ENCODE data around the gene NOP56. TPM values are rescaled to one million over a fixed set of nuclear protein-coding genes. Genes with fewer than 3 reads are reported as not detected.
A peak's percentile ranks its signal among the peaks of the same experiment; 100 is the strongest.

Gene NOP56, protein sequence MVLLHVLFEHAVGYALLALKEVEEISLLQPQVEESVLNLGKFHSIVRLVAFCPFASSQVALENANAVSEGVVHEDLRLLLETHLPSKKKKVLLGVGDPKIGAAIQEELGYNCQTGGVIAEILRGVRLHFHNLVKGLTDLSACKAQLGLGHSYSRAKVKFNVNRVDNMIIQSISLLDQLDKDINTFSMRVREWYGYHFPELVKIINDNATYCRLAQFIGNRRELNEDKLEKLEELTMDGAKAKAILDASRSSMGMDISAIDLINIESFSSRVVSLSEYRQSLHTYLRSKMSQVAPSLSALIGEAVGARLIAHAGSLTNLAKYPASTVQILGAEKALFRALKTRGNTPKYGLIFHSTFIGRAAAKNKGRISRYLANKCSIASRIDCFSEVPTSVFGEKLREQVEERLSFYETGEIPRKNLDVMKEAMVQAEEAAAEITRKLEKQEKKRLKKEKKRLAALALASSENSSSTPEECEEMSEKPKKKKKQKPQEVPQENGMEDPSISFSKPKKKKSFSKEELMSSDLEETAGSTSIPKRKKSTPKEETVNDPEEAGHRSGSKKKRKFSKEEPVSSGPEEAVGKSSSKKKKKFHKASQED
- total RNA-seq (100 to 1,000 TPM in 5 of 7 donors, 10 to 100 TPM in 2; 62.0 to 181 (median 134) TPM), polyA plus RNA-seq (100 to 1,000 TPM in 1 of 2 donors, 10 to 100 TPM in 1; 76.2 to 207 TPM)
- long read RNA-seq, donor 1, transcript NOP56-201 (12 exons, 2,400 nt): major isoform, 71 of 227 reads
- long read RNA-seq, donor 1, partial matches to known transcripts: 115 of 227 reads
- long read RNA-seq, donor 1, other reads (novel, unspliced or antisense): 37 of 227 reads
- long read RNA-seq, donor 2, transcript NOP56-216 (5 exons, 1,143 nt): minor isoform, 9 of 380 reads
- long read RNA-seq, donor 2, transcript NOP56-201 (12 exons, 2,400 nt): minor isoform, 13 of 380 reads
- long read RNA-seq, donor 2, transcript NOP56-219 (1 exons, 2,980 nt): minor isoform, 62 of 380 reads
- long read RNA-seq, donor 2, transcript NOP56-208 (2 exons, 735 nt): major isoform, 150 of 380 reads
- long read RNA-seq, donor 2, partial matches to known transcripts: 106 of 380 reads
- long read RNA-seq, donor 2, other reads (novel, unspliced or antisense): 27 of 380 reads
- long read RNA-seq, donor 3, transcript NOP56-201 (12 exons, 2,400 nt): major isoform, 49 of 81 reads
- long read RNA-seq, donor 3, partial matches to known transcripts: 6 of 81 reads
- long read RNA-seq, donor 3, other reads (novel, unspliced or antisense): 22 of 81 reads

DNA sequence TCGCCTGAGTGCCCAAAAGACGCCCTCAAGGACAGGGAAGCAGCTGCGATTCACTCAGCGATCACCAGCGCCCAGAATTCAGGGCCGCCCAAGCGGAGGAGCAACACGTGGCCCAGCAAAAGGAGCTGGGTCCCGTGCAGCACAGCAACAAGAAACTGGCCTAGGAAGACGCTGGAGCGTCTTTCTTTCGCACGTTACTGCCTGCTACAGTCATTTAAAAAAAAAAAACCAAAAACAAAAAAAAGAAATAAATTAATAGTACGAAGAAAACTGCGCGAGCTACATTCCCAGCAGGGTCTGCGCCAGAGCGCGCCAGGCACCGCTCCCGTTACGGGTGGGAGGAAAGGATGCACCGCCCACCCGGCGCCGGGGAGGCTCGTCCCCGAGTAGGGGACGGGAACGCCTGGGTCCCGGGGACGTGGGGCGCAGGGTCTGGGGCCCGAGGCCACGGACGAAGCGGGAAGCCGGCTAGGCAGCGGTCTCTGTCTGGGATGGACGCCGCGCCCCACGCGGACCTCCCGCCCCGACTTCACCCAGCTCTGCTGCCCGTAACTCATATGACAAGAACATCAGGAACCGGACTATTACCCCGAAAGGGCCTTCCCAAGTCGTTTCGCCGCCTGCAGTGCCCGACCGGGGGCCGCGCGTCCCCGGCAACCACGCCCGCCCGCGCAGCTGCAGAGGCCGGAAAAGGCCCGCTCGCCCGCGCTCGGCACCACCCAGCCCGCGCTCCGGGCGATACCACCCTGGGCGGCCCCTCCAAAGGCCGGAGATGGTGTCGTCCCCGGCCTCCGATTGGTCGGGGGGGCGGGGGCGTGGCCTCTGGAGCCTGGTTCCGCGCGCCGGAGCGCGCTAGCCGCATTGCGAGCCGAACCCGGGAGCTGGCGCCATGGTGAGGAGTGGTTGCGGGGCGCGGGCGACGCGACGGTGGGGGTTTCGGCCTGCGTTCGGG lies at the start of gene NOP56:
NOP56 (plus strand) TSS at position 861 of the 952 bp plus-strand sequence; CDS start at position 890, 29 bp downstream.
- H3K36me3 ChIP-seq: no peaks in the 10 kb centered on the region
- TF ChIP-seq POLR2A (IDR thresholded peaks at IDR 0.05): peak; percentile 54
- no peak for TF ChIP-seq EP300 (IDR thresholded peaks at IDR 0.05)
- peak in 1 of 3 donors; percentile 17 for TF ChIP-seq CTCF (IDR thresholded peaks at IDR 0.05)
- intact Hi-C loops (cut with DNase I): loop anchor here in 2 of 4 donors (5.0 to 10.0 kb wide), 2 partner anchors 40 to 127 kb away; partner anchors contain the start of gene EBF4 (in 1 of the 2)
- no peaks in the 10 kb centered on the region for H3K9me3 ChIP-seq
- peak within 1 kb of the TSS; percentile 87 for H3K4me3 ChIP-seq
- peaks cover 1% of the 10 kb centered on the region for H3K4me1 ChIP-seq (ENCODE audit: insufficient read depth)
- peak; percentile 91 to 98 (median 93) for DNase-seq
- H3K27me3 ChIP-seq: no peaks in the 10 kb centered on the region
- H3K27ac ChIP-seq: peak within 1 kb of the TSS; percentile 73 to 86
- 0% methylated on average over 67 to 101 of the region's 101 CpGs for WGBS, 3 donors

- H3K4me1 ChIP-seq (ENCODE audit: insufficient read depth): no peaks in the 10 kb centered on the region
- WGBS, 3 donors: 71 to 79% (median 71%) methylated on average over 4 of the region's 4 CpGs
Measured at GRCh38 chr20:2602746-2603145, 49.7 kb upstream of the NOP56 start.

DNA sequence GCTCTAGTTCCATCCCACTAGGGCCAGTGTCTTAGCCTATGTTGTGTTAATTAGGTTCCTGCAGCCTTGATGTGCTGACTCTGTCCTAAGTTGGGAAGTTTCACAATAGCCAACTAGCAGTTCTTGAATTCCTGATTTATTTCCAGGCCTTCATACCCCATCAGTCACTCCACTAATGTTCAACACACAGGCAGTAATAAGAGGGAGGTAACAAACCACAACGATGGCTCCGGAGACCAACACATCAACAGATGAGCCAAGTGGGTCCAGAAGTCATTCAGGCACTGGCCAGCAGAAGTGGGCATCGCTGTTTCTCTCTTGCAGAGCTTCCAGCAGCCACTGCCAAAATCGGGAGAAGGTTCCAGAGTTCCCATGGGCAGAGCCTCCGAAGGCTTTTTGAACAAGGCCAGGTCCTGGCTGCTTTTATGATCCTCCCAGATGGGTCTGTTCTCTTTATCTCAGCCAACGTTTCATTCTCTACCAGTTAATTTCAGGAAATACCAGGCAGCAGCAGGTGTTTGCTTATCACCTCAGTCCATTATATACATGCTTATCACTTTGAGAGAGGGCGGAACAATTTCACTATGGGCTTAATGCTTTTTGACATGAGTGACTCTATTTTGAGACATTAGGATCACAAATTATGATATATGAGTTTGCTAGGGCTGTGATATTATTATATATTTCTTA lies 48.5 kb upstream of the NOP56 start:
- intact Hi-C loops (cut with DNase I): no loop called here
- no peak overlapping the region for H3K27ac ChIP-seq
- no peaks in the 10 kb centered on the region for H3K36me3 ChIP-seq
- no peaks in the 10 kb centered on the region for H3K27me3 ChIP-seq
- no peaks in the 10 kb centered on the region for H3K4me1 ChIP-seq (ENCODE audit: insufficient read depth)
- TF ChIP-seq POLR2A (IDR thresholded peaks at IDR 0.05) (no peak), CTCF (IDR thresholded peaks at IDR 0.05) (no peak), EP300 (IDR thresholded peaks at IDR 0.05) (no peak)
- no peaks in the 10 kb centered on the region for H3K9me3 ChIP-seq
- H3K4me3 ChIP-seq: no peak overlapping the region
- WGBS, 3 donors: 64 to 76% (median 65%) methylated on average over 7 of the region's 7 CpGs
- no peak for DNase-seq

More at GRCh38 chr20:2602746-2603145, 49.7 kb upstream of the NOP56 start:
- DNase-seq: no peak
- no peaks in the 10 kb centered on the region for H3K9me3 ChIP-seq
- no peaks in the 10 kb centered on the region for H3K36me3 ChIP-seq
- intact Hi-C loops (cut with DNase I): no loop called here
- TF ChIP-seq EP300 (IDR thresholded peaks at IDR 0.05) (no peak), POLR2A (IDR thresholded peaks at IDR 0.05) (no peak), CTCF (IDR thresholded peaks at IDR 0.05) (no peak)
- H3K4me3 ChIP-seq: no peak overlapping the region
- H3K27ac ChIP-seq: no peak overlapping the region
- H3K27me3 ChIP-seq: no peaks in the 10 kb centered on the region
